ENCODE measurements around the gene KIF26B. TPM values are rescaled to one million over a fixed set of nuclear protein-coding genes. Genes with fewer than 3 reads are reported as not detected.

KIF26B gene
- total RNA-seq, 2 experiments from 2014 or later, result not detected

- Histone ChIP-seq H3K4me1 (ENCODE audit: insufficient read depth, low read length, poor library complexity, severe bottlenecking) (no peaks in the 10 kb centered on the region), H3K27ac (ENCODE audit: low read depth, low read length, poor library complexity, severe bottlenecking) (no peak overlapping the region), H2AFZ (ENCODE audit: low read length) (no peak overlapping the region), H3K36me3 (ENCODE audit: insufficient read depth, low read length) (no peaks in the 10 kb centered on the region), H3K9me2 (ENCODE audit: insufficient read depth, low read length) (no peaks in the 10 kb centered on the region), H4K20me1 (ENCODE audit: insufficient read depth, low read length) (no peaks in the 10 kb centered on the region), H3K4me2 (ENCODE audit: low read length) (no peak overlapping the region), H3K9me3 (ENCODE audit: low read length) (no peaks in the 10 kb centered on the region), H3K4me3 (ENCODE audit: low read depth, low read length, poor library complexity, severe bottlenecking) (no peak overlapping the region), H3K79me2 (ENCODE audit: insufficient read depth, low read depth, low read length) (no peaks in the 10 kb centered on the region)
- TF ChIP-seq EZH2phosphoT487 (IDR thresholded peaks at IDR 0.05; ENCODE audit: borderline replicate concordance, low read depth, low read length) (no peak), CTCF (conservative IDR thresholded peaks at IDR 0.05; ENCODE audit: low read length) (no peak)
- CTCF ChIA-PET (ENCODE audit: unreplicated experiment), result no interaction called here
- no peak for DNase-seq (ENCODE audit: low spot score)
- no TSS peak for BruUV-seq (replicated peaks)
- intact Hi-C loops (cut with micrococcal nuclease; ENCODE audit: unreplicated experiment), result no loop called here
- POLR2A ChIA-PET, result interaction anchor here (0.6 kb wide), 1 partner anchor 120 kb away, joined by 3 read pairs; no protein-coding TSS in a partner anchor
Measured at GRCh38 chr1:245183429-245183828, 28.6 kb downstream of the KIF26B start.

GRCh38 chr1:245184779-245185178, 30.0 kb downstream of the KIF26B start:
- H2AFZ ChIP-seq (ENCODE audit: low read length), result no peak overlapping the region
- intact Hi-C loops (cut with micrococcal nuclease; ENCODE audit: unreplicated experiment), result no loop called here
- no TSS peak for BruUV-seq (replicated peaks)
- no peaks in the 10 kb centered on the region for H3K79me2 ChIP-seq (ENCODE audit: insufficient read depth, low read depth, low read length)
- no peaks in the 10 kb centered on the region for H4K20me1 ChIP-seq (ENCODE audit: insufficient read depth, low read length)
- H3K4me2 ChIP-seq (ENCODE audit: low read length), result no peak overlapping the region
- CTCF ChIA-PET (ENCODE audit: unreplicated experiment), result no interaction called here
- no peaks in the 10 kb centered on the region for H3K36me3 ChIP-seq (ENCODE audit: insufficient read depth, low read length)
- no peak overlapping the region for H3K4me3 ChIP-seq (ENCODE audit: low read depth, low read length, poor library complexity, severe bottlenecking)
- no peaks in the 10 kb centered on the region for H3K4me1 ChIP-seq (ENCODE audit: insufficient read depth, low read length, poor library complexity, severe bottlenecking)
- POLR2A ChIA-PET, result no interaction called here
- H3K27ac ChIP-seq (ENCODE audit: low read depth, low read length, poor library complexity, severe bottlenecking), result no peak overlapping the region
- TF ChIP-seq CTCF (conservative IDR thresholded peaks at IDR 0.05; ENCODE audit: low read length), result no peak
- no peak for TF ChIP-seq EZH2phosphoT487 (IDR thresholded peaks at IDR 0.05; ENCODE audit: borderline replicate concordance, low read depth, low read length)
- no peak for DNase-seq (ENCODE audit: low spot score)
- H3K9me2 ChIP-seq (ENCODE audit: insufficient read depth, low read length), result no peaks in the 10 kb centered on the region
- no peaks in the 10 kb centered on the region for H3K9me3 ChIP-seq (ENCODE audit: low read length)

- H3K4me1 ChIP-seq (ENCODE audit: insufficient read depth, low read length, poor library complexity, severe bottlenecking), result no peaks in the 10 kb centered on the region
- no peak overlapping the region for H3K27ac ChIP-seq (ENCODE audit: low read depth, low read length, poor library complexity, severe bottlenecking)
- no peak overlapping the region for H3K4me2 ChIP-seq (ENCODE audit: low read length)
- no peaks in the 10 kb centered on the region for H4K20me1 ChIP-seq (ENCODE audit: insufficient read depth, low read length)
- no peak overlapping the region for H2AFZ ChIP-seq (ENCODE audit: low read length)
- no peaks in the 10 kb centered on the region for H3K36me3 ChIP-seq (ENCODE audit: insufficient read depth, low read length)
- ChIA-PET POLR2A (interaction anchor here (1.1 to 1.3 kb wide), 2 partner anchors 29 to 38 kb away, joined by 3 read pairs; no protein-coding TSS in a partner anchor), CTCF (ENCODE audit: unreplicated experiment) (no interaction called here)
- no peak for TF ChIP-seq CTCF (conservative IDR thresholded peaks at IDR 0.05; ENCODE audit: low read length)
- no peak for TF ChIP-seq EZH2phosphoT487 (IDR thresholded peaks at IDR 0.05; ENCODE audit: borderline replicate concordance, low read depth, low read length)
- H3K9me2 ChIP-seq (ENCODE audit: insufficient read depth, low read length), result no peaks in the 10 kb centered on the region
- no peaks in the 10 kb centered on the region for H3K79me2 ChIP-seq (ENCODE audit: insufficient read depth, low read depth, low read length)
- intact Hi-C loops (cut with micrococcal nuclease; ENCODE audit: unreplicated experiment), result no loop called here
- H3K4me3 ChIP-seq (ENCODE audit: low read depth, low read length, poor library complexity, severe bottlenecking), result no peak overlapping the region
- no TSS peak for BruUV-seq (replicated peaks)
- H3K9me3 ChIP-seq (ENCODE audit: low read length), result no peaks in the 10 kb centered on the region
- DNase-seq (ENCODE audit: low spot score), result no peak
Measured at GRCh38 chr1:245188403-245188802, 33.6 kb downstream of the KIF26B start.

All from OCI-LY7 (cell line).